Stimulated activated CD8-positive, alpha-beta memory T cell treated with anti-CD3 and anti-CD28 coated beads, Interleukin-2, amount 100 ng/mL, for 48 hours (primary cell): ENCODE results near the gene NLRP3.
A peak's percentile ranks its signal among the peaks of the same experiment; 100 is the strongest.
"Not testable (repeated sequence)": the region's sequence is repeated elsewhere in the genome, so short reads cannot be mapped to it uniquely, and the experiment has no call there.

ENCODE experiments used
- DNase-seq, 2 donors: peaks; one replicate each; pipeline ENCODE4 v3.0.0-alpha.2; 2020; ENCODE audit warnings: low read depth in 2 of 2

The NLRP3 gene

DNA sequence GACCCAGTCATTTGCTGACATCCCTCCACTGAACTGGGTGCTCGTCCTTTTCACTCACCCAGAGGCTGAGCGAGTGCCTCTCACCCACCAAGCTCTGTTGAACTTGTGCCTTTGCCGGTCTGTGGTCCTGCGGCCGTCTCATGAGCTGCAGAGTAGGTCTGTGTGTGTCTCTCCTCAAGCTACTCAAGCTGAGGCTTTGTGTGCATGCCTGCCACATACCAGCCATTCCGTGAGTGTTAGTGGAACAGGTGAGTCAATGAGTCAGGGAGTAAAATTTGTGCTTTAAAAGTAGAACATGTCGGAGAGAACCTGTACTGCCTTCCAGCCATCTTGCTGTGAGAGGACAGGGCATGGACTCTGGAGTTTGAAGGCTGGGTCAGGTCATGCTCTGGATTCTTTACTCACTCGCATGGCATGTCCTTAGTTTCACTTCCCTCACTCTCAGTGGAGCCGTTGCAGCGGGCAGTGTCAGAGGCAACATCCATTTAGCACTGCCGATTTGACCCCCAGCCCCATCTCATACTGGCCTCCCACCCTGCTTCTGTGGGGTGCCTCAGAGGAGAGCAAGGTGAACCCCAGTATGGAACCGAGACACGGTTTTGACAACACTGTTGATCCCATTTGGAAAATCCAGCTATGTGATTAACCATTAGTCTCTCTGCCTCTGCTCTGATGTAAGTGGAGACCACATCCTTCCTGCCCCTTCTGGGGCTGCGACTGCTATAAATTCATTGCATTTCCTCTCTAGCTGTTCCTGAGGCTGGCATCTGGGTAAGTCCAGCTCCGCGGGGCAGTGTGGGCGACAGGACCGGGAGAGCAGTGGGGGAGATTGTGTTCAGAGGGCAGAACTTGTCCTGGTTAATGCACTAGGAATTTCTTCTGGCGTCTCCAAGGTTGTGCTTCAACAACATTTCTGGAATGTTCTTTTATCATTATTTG lies at the start of gene NLRP3:
NLRP3 (plus strand) TSS at position 751 of the 939 bp plus-strand sequence. CDS start 2,628 bp downstream, outside the sequence.
- DNase-seq = no peak

DNA sequence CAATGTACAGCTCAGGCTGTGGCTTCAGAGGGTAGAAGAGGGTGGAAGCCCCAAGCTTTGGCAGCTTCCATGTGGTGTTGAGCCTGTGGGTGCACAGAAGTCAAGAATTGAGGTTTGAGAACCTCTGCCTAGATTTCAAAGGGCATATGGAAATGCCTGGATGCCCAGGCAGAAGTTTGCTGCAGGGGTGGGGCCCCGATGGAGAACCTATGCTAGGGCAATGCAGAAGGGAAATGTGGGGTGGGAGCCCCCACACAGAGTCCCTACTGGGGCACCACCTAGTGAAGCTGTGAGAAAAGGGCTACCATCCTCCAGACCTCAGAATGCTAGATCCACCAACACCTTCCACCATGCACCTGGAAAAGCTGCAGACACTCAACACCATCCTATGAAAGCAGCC lies 49.6 kb upstream of the NLRP3 start:
- DNase-seq = not testable (repeated sequence)

DNA sequence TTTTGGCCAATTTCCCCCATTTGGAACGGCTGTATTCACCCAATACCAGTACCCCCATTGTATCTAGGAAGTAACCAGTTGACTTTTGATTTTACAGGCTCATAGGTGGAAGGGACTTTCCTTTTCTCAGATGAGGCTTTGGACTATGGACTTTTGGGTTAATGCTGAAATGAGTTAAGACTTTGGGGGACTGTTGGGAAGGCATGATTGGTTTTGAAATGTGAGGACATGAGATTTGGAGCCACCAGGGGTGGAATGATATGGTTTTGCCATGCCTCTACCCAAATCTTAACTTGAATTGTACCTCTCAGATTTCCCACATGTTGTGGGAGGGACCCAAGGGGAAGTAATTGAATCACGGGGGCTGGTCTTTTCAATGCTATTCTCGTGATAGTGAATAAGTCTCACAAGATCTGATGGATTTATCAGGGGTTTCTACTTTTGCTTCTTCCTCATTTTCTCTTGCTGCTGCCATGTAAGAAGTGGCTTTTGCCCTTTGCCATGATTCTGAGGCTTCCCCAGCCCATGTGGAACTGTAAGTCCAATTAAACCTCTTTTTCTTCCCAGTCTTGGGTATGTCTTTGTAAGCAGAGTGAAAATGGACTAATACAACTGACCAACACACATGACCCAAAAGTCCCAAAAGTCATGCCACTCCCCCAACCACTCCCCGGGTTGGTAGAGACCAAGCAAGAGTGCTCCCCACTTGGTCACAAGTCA lies 48.9 kb upstream of the NLRP3 start:
- no peak for DNase-seq

DNA sequence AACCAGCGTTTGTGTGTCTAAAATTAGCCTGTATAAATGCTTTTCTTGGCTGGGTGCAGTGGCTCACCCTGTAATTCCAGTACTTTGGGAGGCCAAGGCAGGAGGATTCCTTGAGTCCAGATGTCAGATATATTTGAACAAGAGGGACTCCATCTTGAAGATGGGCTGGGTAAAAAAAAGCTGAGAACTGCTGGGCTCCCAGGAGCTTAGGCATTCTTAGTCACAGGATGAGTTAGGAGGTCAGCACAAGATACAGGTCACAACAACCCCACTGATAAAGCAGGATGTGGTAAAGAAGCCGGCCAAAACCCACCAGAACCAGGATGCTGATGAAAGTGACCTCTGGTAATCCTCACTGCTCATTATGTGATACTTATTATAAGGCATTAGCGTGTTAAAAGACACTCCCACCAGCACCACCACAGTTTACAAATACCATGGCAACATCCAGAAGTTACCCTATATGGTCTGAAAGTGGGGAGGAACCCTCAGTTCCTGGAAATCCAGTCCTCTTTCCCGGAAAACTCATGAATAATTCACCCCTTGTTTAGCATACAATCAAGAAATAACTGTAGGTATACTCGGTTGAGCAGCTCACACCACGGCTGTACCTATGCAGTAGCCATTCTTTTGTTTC lies 48.1 kb upstream of the NLRP3 start:
- DNase-seq = no peak

DNA sequence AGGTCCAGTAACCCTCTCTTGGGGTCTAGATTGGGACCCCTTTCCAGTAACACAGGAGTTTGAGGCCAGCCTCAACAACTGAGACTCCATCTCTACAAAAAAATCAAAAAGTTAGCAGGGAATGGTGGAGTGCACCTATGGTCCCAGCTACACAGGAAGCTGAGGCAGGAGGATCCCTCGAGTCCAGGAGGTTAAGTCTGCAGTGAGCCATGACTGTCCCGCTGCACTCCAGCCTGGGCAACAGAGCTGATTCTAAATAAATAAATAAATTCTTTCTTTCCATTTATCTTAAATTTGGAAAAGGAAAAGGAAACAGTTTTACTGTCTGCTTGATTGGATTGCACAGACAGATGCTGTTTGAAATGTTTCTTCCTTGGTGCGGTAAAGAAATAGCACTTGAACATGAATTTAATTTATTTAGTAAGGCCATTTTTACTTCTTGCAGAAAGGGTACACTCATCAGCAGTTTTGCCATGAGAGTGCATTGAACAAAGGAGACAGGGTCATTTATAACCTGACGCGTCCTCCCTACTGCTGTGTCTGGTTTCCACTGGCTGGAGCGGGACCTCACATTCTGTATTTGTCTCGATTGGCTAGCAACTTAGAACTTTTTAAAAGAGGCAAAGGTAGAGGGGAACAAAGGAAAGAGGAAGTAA lies 47.4 kb upstream of the NLRP3 start:
- no peak for DNase-seq

DNA sequence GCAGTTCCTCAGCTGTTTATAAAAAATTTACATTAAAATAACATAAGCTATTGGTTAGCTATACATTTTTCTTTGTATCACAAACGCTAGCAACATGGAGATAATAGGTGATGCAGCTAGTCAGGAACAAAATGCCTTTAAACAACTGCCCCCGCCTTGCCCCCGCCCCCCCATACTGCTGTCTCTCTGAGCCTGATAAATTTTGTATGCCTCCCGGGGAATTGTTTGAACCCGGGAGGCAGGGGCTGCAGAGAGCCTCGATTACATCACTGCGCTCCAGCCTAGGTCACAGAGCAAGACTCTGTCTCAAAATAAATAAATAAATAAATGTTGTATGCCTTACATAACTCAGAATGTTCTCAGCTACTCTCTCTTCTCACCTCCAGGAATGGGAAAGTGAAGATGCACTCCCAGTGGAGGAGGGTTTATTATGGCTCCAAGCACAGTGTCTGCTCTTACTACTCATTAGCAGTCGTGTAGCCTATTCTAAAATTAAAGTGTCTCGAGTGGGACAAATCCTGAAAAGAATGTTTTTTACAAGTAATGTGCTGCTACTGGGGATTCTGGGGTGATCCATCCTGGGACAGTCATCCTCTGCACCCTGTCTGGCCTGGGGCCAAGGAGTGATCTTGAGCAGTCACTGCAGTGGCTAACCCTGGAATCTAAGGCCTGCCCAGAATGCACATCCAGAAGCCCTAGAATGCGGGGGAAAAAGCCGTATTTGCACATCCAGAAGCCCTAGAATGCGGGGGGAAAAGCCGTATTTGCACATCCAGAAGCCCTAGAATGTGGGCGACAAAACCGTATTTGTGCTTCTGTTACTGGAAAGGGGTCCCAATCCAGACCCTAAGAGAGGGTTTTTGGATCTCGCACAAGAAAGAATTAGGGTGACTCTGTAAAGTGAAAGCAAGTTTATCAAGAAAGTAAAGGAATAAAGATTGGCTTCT lies 44.9 kb upstream of the NLRP3 start:
- no peak for DNase-seq

DNA sequence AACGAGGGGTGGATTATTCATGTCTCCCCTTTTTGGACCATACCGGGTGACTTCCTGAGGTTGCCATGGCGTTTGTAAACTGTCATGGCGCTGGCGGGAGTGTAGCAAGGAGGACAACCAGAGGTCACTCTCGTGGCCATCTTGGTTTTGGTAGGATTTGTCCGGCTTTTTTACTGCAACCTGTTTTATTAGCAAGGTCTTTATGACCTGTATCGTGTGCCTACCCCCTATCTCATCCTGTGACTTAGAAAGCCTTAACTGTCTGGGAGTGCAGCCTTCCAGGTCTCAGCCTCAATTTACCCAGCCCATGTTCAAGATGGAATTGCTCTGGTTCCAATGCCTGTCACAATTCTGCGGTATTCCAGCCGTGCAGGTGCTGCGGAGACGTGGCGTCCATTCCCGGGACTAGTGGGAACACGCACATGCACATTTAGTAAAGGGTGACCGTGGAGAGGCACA lies 44.1 kb upstream of the NLRP3 start:
- no peak for DNase-seq

DNA sequence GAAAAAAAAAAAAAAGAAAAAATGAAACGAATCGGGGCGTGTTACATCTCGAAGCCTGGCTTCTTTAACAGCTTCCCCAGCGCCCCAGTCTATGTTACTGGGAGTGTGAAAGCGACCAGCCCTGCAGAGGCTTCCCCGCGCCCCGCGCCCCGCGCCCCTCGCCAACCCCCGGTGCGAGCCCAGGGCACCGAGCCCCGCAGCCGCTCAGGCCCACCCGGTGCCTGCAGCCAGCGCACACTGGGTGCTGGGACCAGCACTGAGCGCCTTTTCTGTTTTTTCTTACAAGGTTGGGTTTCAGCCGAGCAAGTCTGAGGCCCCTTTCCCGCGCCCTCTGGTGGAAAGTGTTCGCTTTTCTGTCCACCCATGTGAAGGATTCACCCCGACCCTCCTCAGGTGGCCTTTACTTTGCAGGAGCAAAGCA lies 42.2 kb upstream of the NLRP3 start:
- DNase-seq = peak; percentile 40 to 50

DNA sequence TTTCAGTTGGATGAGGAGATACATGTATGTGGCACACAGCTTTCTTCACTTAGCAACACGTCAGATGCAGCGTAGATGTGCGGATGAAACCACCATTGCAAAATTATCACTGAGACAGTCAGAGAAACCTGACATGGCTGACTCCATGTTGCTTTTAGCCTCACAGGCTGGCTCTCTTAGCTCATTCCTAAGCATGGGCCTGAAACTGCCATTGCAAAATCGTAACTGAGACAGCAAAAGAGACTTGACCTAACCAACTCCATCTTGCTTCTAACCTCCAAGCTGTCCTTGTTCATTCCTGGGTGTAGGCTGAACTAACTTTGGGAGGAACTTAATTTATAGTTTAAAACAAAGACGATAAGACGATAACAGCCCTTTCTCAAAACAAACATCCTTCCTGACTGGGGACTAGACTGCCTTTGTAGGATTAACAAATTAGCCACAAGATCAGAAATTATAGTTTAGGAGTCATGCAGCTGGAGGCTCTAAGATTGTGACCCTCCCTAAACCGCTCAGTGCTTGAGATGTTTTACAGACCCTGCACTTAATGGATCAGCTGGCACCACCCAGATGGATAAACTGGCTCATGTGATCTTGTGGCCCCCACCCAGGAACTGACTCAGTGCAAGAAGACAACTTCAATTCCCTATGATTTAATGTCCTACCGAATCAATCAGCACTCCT lies 41.2 kb upstream of the NLRP3 start:
- DNase-seq = not testable (repeated sequence)

DNA sequence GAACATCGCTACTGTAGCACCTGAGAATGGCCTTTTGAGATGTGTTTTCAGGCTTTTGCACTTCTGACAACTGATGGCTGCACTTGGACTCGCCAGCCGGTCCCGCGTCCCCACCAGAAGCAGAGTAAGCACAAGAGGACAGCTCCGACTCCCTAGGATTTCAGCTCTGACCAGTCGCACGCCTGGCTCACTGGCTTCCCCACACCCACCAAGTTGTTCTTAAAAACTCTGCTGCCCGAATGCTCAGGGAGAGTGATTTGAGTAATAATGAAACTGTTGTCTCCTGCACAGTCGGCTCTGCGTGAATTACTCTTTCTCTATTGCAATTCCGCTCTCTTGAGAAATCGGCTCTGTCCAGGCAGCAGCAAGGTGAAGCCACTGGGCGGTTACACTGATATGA lies 40.2 kb upstream of the NLRP3 start:
- no peak for DNase-seq

DNA sequence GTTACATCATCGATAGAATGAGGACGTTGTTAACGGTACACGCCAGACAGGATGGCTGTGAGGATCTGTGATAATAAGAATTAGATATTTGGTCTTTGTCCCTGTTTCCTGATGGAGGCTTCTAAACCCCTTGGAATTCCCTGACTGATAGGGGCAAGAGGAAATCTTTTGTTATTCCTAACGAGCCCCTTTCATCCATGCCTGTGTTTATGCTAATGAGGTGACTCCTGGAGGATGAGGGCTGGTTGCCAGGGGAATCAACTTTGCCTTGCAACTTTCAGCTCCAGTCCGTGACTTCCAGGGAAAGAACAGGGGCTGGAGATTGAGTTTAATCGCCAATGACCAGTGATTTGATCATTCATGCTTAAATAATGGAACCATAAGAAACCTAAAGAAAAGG lies 39.3 kb upstream of the NLRP3 start:
- no peak for DNase-seq

DNA sequence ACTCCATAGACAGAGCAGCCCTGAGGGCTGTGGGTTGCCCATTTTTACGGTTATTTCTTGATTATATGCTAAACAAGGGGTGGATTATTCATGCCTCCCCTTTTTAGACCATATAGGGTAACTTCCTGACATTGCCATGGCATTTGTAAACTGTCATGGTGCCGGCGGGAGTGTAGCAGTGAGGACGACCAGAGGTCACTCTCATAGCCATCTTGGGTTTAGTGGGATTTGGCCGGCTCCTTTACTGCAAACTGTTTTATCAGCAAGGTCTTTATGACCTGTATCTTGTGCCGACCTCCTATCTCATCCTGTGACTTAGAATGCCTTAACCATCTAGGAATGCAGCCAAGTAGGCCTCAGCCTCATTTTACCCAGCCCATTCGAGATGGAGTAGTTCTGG lies 38.3 kb upstream of the NLRP3 start:
- DNase-seq = not testable (repeated sequence)

DNA sequence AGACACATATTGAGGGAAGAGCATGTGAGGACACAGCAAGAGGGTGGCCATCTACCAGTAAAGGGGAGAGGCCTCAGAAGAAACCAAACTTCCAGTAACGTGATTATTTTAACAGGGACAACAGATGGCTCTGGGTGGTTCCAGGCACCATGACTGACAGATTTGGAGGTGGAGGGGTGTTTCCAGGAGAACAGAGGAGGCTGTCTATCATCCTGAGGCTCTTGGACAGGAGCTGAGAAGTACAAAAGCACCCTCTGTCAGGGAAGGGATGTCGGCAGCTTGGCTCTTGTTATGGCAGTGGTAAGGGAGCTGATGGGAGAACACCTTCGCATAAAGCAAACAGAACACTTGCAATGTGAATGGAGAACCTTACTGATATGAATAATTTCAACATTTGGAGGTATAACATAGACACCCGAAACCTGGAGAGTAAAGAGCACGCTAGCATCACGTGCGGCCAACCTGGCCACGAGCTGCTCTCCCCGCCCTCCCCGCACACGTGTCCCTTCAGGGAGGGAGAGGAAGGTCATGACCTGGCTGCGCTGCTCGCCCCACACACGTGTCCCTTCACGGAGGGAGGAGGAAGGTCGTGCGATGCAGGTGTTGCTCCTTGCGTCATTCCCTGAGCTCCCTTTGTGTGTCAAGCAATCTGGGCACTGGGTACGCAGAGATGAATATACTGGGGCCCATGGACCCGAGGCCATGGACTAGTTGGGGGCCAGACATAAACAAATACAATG lies 37.5 kb upstream of the NLRP3 start:
- no peak for DNase-seq

DNA sequence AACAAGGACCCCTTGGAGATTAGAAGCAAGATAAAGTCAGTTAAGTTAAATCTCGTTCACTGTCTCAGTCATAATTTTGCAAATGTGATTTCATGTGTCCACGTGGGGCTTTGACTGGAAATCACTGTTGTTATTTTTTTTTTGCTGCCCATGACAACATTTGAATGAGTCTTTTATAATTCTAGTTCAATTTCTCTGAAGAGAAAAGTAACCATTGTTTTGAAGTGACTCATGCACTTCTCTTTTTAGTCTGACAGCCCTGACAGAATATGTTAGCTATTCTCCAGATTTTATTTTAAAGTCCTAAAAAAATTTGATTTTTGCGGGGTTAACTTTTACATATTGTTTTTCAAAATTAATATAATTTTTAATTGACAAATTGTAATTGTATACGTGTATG lies 30.7 kb upstream of the NLRP3 start:
- DNase-seq = no peak

DNA sequence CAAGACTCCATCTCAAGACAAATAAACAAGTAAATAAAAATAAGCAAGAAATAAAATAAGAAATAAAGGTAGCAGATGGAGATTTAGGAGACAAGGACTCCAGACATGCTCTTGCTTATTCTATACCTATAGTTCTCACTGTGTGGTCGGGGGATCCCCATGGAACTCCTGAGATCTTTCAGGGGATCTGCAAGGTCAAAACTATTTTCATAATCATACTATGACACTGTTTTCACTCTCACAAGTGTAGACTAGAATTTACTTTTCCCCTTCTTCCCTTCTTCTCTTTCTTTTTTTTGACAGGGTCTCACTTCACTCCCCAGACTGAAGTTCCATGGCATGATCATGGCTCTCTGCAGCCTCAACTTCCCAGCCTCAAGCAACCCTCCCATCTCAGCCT lies 29.8 kb upstream of the NLRP3 start:
- DNase-seq = no peak

DNA sequence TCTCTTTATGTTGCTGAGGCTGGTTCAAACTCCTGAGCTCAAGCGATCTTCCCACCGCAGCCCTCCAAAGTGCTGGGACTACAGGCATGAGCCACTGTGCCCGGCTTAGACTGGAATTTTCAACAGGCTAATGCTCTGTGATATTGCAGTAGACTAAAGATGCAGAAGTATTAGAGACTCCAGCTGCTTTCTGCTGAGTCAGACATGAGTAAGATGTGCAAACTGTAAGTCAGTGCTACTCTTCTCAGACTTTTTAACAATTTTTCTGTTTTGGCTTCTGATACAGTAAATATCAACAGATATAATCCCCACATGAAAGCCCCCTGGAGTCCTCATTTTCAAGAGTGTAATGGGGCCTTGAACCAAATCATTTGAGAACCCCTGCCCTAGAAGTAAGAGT lies 29.3 kb upstream of the NLRP3 start:
- no peak for DNase-seq

DNA sequence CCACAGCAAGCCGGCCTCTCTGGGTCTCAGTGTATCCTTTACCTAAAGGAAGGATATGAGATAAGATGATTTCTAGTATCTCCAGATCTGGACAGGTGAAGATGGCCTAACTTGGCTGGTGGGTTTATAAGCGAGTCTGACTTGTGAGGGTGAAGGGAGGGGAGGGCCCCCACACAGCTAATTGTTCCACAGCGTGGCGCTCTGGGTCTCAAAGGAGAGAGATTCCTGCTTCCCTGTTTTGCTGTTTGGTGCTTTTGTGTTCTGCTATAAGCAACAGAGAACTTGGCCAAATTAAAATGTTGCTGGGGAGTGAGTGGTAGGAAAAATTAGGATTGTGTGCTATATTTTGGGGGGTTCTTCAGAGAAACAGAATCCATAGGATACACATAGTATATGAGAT lies 28.9 kb upstream of the NLRP3 start:
- DNase-seq = no peak

DNA sequence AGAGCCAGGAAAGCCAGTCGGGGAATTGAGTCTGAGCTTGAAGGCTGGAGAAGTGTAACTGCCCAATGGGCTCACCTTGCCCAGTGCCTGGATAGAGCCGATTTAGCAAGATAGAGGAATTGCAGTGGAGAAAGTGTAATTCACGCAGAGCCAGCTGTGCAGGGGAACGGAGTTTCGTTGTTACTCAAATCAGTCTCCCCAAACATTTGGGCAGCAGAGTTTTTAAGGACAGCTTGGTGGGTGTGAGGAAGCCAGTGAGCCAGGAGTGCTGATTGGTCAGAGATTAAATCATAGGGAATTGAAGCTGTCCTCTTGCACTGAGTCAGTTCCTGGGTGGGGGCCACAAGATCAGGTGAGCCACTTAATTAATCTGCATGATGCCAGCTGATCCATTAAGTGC lies 28.4 kb upstream of the NLRP3 start:
- DNase-seq = no peak

DNA sequence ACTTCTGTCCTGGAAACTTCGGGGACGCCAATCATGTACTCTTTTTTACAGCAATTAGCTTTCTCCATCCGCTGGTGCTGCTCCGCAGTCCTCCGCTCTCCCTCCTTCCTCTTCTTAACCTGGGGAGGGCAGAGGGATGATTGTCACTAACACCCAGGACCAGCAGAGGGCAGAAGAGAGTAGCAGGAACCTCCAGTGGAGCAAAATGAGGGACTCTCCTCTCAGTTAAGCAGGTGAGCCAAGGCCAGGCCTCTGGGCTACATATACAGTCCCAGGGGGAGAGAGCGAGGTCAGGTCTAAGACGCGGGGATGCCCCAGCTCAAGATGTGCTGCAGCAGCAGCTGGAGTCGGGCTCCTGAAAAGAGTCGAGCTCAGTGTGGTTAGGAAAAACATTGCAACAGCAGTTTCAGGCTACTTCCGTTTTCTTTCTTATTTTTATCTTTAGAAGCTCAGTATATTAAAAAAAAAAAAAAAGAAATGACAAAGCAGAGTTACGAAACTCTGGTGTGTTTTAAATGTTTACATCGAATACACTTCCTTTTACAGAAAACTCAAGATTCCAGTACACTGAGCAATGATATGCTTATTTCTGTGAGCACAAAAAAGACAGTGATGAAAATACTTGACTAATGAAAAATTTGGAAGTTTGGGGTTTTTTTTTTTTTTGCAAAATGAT lies 25.7 kb upstream of the NLRP3 start:
- DNase-seq = peak; percentile 60 to 70
